Measurements from ENCODE around the gene QKI.

DNA sequence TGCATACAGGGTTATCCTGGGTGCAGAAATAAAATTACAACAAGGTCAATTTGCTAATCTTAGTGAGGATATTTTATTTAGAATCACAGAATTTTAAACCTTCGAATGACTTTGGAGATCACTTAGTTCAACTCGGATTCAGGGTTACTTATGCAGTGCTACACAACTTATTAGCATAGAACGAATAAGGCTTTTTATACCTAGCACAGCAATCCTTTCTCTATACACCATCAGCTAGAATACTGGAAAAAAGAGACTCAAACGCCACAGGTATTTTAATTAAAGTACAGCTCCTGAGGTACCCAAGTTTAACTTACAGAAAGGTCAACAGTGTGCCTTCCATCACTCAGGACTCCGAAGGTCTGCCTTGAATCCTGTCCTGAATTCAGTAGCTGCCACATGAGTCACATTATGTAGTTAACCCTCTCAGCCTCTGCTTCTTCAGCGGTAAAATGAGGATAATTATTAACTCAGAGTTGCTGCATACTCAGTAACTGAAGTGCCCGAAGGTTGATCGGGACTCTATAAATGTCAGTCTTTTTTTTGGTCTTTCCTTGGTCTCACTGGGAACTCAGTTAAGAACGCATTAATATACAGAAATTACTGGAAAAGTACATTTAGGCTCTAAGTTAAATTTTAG is 6.0 kb upstream of the QKI start:
- TF ChIP-seq, protein P1, sequence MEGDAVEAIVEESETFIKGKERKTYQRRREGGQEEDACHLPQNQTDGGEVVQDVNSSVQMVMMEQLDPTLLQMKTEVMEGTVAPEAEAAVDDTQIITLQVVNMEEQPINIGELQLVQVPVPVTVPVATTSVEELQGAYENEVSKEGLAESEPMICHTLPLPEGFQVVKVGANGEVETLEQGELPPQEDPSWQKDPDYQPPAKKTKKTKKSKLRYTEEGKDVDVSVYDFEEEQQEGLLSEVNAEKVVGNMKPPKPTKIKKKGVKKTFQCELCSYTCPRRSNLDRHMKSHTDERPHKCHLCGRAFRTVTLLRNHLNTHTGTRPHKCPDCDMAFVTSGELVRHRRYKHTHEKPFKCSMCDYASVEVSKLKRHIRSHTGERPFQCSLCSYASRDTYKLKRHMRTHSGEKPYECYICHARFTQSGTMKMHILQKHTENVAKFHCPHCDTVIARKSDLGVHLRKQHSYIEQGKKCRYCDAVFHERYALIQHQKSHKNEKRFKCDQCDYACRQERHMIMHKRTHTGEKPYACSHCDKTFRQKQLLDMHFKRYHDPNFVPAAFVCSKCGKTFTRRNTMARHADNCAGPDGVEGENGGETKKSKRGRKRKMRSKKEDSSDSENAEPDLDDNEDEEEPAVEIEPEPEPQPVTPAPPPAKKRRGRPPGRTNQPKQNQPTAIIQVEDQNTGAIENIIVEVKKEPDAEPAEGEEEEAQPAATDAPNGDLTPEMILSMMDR (conservative IDR thresholded peaks at IDR 0.05 in 1 of 2, IDR thresholded peaks at IDR 0.05 in 1 of 2; ENCODE audit: low read depth in 1 of 2, low read length in 2 of 2), result no peak
- no peak for TF ChIP-seq EZH2 (IDR thresholded peaks at IDR 0.05; ENCODE audit: low read length, missing control alignments)
